ENCODE measurements around the gene IGSF1. TPM values are rescaled to one million over a fixed set of nuclear protein-coding genes. Genes with fewer than 3 reads are reported as not detected.
A peak's percentile ranks its signal among the peaks of the same experiment; 100 is the strongest.

IGSF1 gene
- total and polyA plus RNA-seq, 9 of the 15 experiments (the other 6 are each of a cell fraction or from before 2014, with no cell fraction given) = 0.33 to 1.5 (median 1.0) TPM

GRCh38 chrX:131331152-131331551 is 42.0 kb upstream of the IGSF1 start (continued):
- TF ChIP-seq CTCF (IDR thresholded peaks at IDR 0.05 in 2 of 3, conservative IDR thresholded peaks at IDR 0.05 in 1 of 3; ENCODE audit: insufficient read depth in 2 of 3, low read depth in 1 of 3, low read length in 3 of 3) (peak; percentile 25 to 56 (median 35); a peak in 4 of 6 replicates), PRDM10 (IDR thresholded peaks at IDR 0.05; ENCODE audit: partially characterized antibody) (peak; percentile 16), PHF21A (IDR thresholded peaks at IDR 0.05; ENCODE audit: borderline replicate concordance, low read depth) (no peak), RAD21 (CRISPR knock-in tag; conservative IDR thresholded peaks at IDR 0.05 in 1 of 2, IDR thresholded peaks at IDR 0.05 in 1 of 2) (peak; percentile 16 to 44; a peak in 2 of 4 replicates), MAFK (IDR thresholded peaks at IDR 0.05; ENCODE audit: low read length) (no peak)
- TF ChIP-seq, protein P1, sequence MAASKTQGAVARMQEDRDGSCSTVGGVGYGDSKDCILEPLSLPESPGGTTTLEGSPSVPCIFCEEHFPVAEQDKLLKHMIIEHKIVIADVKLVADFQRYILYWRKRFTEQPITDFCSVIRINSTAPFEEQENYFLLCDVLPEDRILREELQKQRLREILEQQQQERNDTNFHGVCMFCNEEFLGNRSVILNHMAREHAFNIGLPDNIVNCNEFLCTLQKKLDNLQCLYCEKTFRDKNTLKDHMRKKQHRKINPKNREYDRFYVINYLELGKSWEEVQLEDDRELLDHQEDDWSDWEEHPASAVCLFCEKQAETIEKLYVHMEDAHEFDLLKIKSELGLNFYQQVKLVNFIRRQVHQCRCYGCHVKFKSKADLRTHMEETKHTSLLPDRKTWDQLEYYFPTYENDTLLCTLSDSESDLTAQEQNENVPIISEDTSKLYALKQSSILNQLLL (CRISPR knock-in tag; IDR thresholded peaks at IDR 0.05; ENCODE audit: borderline replicate concordance) = no peak

Data from K562 (cell line).